T-cell (primary cell): ENCODE results near the gene SAYSD1. TPM values are rescaled to one million over a fixed set of nuclear protein-coding genes. Genes with fewer than 3 reads are reported as not detected.
A peak's percentile ranks its signal among the peaks of the same experiment; 100 is the strongest.
"Not testable (repeated sequence)": the region's sequence is repeated elsewhere in the genome, so short reads cannot be mapped to it uniquely, and the experiment has no call there.

ENCODE experiments used
- ATAC-seq, 4 experiments: fragments of 200-7000 bp in 3 of 4; fragments of 150-1000 bp in 1 of 4; cut with Tn5 transposase; replicated peaks in 1 of 4; 1 replicate in 3 of 4; 2 replicates in 1 of 4; pipeline ENCODE4 v1.10.0; 2021; ENCODE audit warnings: moderate library complexity in 3 of 4, mild to moderate bottlenecking in 2 of 4, moderate number of reproducible peaks in 1 of 4
- CTCF ChIA-PET, 2 donors: fragments of 300-600 bp; sonication (Branson Sonifier 250); formaldehyde crosslinking; loops; one replicate each; lab custom pipeline; 2022; ENCODE audit warnings: antibody characterized with exemption in 2 of 2; lab: Charles Lee
- POLR2A ChIA-PET, 2 donors: fragments of 300-600 bp; sonication (Branson Sonifier 250); formaldehyde crosslinking; loops; one replicate each; lab custom pipeline; 2022; ENCODE audit warnings: antibody characterized with exemption in 2 of 2; lab: Charles Lee
- DNase-seq, 35 experiments: peaks; one replicate each; pipeline versions ENCODE4 v3.0.0 to v3.0.0-alpha.2; 2013 to 2023
- H3K27ac ChIP-seq: one replicate; pipeline ENCODE4 v1.5.1; 2013; ENCODE audit warnings: low read length
- H3K27me3 ChIP-seq, 2 experiments: replicated peaks in 1 of 2; 1 replicate in 1 of 2; 2 replicates in 1 of 2; pipeline versions ENCODE4 v1.6.1 to v1.7.0; 2013; ENCODE audit warnings: low read length in 1 of 2, mixed read lengths in 1 of 2; ENCODE audit not compliant: control insufficient read depth in 2 of 2, insufficient read depth in 2 of 2; ENCODE audit errors: extremely low read depth in 1 of 2
- H3K36me3 ChIP-seq, 2 donors: 1 replicate in 1 of 2; 2 replicates in 1 of 2; pipeline versions ENCODE4 v1.6.1 to v1.7.0; 2013; ENCODE audit warnings: low read length in 1 of 2; ENCODE audit not compliant: control insufficient read depth in 2 of 2, insufficient read depth in 1 of 2; ENCODE audit errors: extremely low read depth in 1 of 2
- H3K4me1 ChIP-seq, 2 experiments: 1 replicate in 1 of 2; 2 replicates in 1 of 2; pipeline versions ENCODE4 v1.6.1 to v1.7.0; 2013; ENCODE audit warnings: low read length in 2 of 2, mixed read lengths in 1 of 2; ENCODE audit not compliant: insufficient read depth in 2 of 2, control insufficient read depth in 1 of 2; ENCODE audit errors: extremely low read depth in 1 of 2
- H3K4me3 ChIP-seq, 2 donors: 1 replicate in 1 of 2; 2 replicates in 1 of 2; pipeline versions ENCODE4 v1.5.1 to v1.7.0; 2013; ENCODE audit warnings: mild to moderate bottlenecking in 2 of 2, low read length in 1 of 2, moderate library complexity in 1 of 2; ENCODE audit not compliant: control insufficient read depth in 1 of 2; ENCODE audit errors: extremely low read depth in 1 of 2
- H3K9me3 ChIP-seq: 2 replicates; pipeline ENCODE4 v1.7.0; 2013
- H3K27ac Mint-ChIP-seq, 2 donors: one replicate each; pipeline ENCODE4 v1.8.0; 2020 to 2021; ENCODE audit warnings: mild to moderate bottlenecking in 2 of 2, mixed read lengths in 2 of 2
- H3K27me3 Mint-ChIP-seq, 2 donors: one replicate each; pipeline ENCODE4 v1.8.0; 2021 to 2022; ENCODE audit warnings: mixed read lengths in 2 of 2
- H3K36me3 Mint-ChIP-seq: one replicate; pipeline ENCODE4 v1.8.0; 2021; ENCODE audit warnings: mixed read lengths
- H3K4me1 Mint-ChIP-seq, 3 donors: one replicate each; pipeline ENCODE4 v1.8.0; 2020 to 2022; ENCODE audit warnings: mixed read lengths in 3 of 3, mild to moderate bottlenecking in 1 of 3
- H3K4me3 Mint-ChIP-seq, 3 donors: one replicate each; pipeline ENCODE4 v1.8.0; 2020 to 2022; ENCODE audit warnings: mild to moderate bottlenecking in 3 of 3, mixed read lengths in 3 of 3, moderate library complexity in 3 of 3
- H3K9me3 Mint-ChIP-seq, 3 donors: one replicate each; pipeline ENCODE4 v1.8.0; 2020 to 2022; ENCODE audit warnings: mixed read lengths in 3 of 3
- WGBS: methylation state at CpG from one replicate; pipeline ENCODE4 v1.1.5; 2013; ENCODE audit warnings: missing lambda C conversion rate; ENCODE audit not compliant: insufficient coverage; 5-methylcytosine and 5-hydroxymethylcytosine counted together
- total RNA-seq, 35 experiments: library from RNA in 6 of 35; stranded (reverse) in 6 of 35; fragments of 120-200 nt in 1 of 35; gene quantifications; one replicate each; pipeline versions ENCODE4 v1.2.1 to v1.2.4 and lab custom pipeline; 2013 to 2026

Gene SAYSD1
- total RNA-seq, 5 donors from 2014 or later (not counting 1 experiment from before 2014, with no cell fraction given) = 14.0 to 25.4 (median 19.2) TPM

DNA sequence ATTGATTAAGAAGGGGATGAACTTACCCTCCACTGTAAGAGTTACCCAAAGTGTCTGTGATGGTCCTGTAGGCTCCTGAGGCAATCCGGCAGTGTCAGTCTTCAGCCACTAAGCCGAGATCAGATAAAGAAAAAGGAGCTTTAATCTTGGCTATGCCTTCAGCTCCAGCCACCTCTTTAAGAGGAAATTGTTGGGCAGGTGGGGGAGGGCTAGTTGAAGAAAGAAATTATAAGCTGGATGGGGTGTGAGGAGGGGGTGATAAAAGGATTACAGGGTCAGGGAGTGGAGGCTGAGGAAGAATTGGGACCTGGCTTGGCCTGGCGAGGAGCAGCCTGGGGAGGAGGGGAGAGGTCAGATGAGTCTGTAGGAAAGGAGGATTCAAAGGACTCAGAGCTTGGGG lies 19.8 kb upstream of the SAYSD1 start:
- ATAC-seq, H3K4me3 Mint-ChIP-seq, POLR2A ChIA-PET: not testable (repeated sequence)

DNA sequence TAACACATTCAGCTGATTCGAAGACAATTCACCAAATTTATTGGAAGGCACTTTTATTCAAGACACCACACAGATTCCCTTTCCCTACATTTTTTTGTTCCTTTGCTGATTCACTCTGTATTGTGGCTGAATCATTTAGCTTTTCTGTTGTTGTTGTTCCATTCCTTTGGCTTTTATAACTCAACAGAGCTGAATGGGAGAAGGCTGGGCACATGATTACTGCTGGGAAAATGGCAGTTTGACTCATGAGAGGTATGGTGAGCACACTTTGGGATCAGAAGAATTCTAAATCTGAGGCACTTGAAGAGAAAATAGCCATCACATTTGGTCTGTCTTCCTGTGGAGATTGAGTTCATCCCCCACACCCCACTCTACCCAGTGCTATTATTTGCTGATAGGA lies 15.7 kb upstream of the SAYSD1 start:
- Mint-ChIP-seq H3K27me3 (peaks cover 4 to 5% of the 10 kb centered on the region in 2 donors), H3K4me3 (no peak overlapping the region), H3K36me3 (peaks cover 2% of the 10 kb centered on the region), H3K27ac (no peak overlapping the region), H3K9me3 (peaks cover 0 to 4% (median 3%) of the 10 kb centered on the region in 3 donors), H3K4me1 (no peaks in the 10 kb centered on the region)
- WGBS = no CpG with 5 or more reads among the region's 1 CpG
- no peak overlapping the region for H3K4me3 ChIP-seq
- H3K27ac ChIP-seq = no peak overlapping the region
- ATAC-seq = no peak
- no peaks in the 10 kb centered on the region for H3K36me3 ChIP-seq
- no peaks in the 10 kb centered on the region for H3K9me3 ChIP-seq
- DNase-seq = no peak
- POLR2A ChIA-PET = interaction anchor here in 1 of 2 donors (0.7 kb wide), 1 partner anchor 17 kb away, joined by 3 read pairs; no protein-coding TSS in a partner anchor
- H3K4me1 ChIP-seq = no peaks in the 10 kb centered on the region
- CTCF ChIA-PET = no interaction called here
- H3K27me3 ChIP-seq = no peaks in the 10 kb centered on the region

More for the DNA sequence above, 19.8 kb upstream of the SAYSD1 start:
- H3K36me3 Mint-ChIP-seq, CTCF ChIA-PET, H3K27me3 Mint-ChIP-seq, H3K36me3 ChIP-seq, DNase-seq, H3K9me3 ChIP-seq, H3K4me3 ChIP-seq, H3K27ac ChIP-seq, H3K4me1 Mint-ChIP-seq, H3K27ac Mint-ChIP-seq, H3K27me3 ChIP-seq, H3K4me1 ChIP-seq: not testable (repeated sequence)
- WGBS = 72% methylated on average over 3 of the region's 3 CpGs
- peaks cover 0 to 20% (median 5%) of the 10 kb centered on the region in 3 donors for H3K9me3 Mint-ChIP-seq

DNA sequence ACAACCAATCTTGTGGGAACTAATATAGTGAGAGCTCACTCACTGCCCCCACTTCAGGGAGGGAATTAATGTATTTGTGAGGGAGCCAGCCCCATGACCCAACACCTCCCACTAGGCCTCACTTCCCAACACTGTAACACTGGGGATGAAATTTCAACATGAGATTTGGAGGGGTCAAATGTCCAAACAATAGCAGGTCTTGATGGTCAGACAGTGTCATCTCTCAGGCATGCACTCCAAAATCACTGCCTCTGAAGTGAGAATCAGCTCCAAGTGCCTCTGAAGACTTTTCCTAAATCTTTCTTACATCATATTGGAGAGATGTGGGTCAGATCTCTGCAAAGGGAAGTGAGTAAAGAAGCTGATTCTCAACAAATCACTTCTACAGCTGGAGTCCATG lies 13.8 kb upstream of the SAYSD1 start:
- Histone ChIP-seq H3K27me3 (no peaks in the 10 kb centered on the region), H3K9me3 (no peaks in the 10 kb centered on the region), H3K4me1 (no peaks in the 10 kb centered on the region), H3K4me3 (no peak overlapping the region), H3K36me3 (no peaks in the 10 kb centered on the region), H3K27ac (no peak overlapping the region)
- H3K4me3 Mint-ChIP-seq = no peak overlapping the region
- peaks cover 2% of the 10 kb centered on the region for H3K36me3 Mint-ChIP-seq
- POLR2A ChIA-PET = no interaction called here
- H3K27me3 Mint-ChIP-seq = peaks cover 5 to 9% of the 10 kb centered on the region in 2 donors
- H3K4me1 Mint-ChIP-seq = no peaks in the 10 kb centered on the region
- peaks cover 0 to 5% (median 4%) of the 10 kb centered on the region in 3 donors for H3K9me3 Mint-ChIP-seq
- DNase-seq (no peak), ATAC-seq (no peak)
- H3K27ac Mint-ChIP-seq = no peak overlapping the region
- CTCF ChIA-PET = no interaction called here

DNA sequence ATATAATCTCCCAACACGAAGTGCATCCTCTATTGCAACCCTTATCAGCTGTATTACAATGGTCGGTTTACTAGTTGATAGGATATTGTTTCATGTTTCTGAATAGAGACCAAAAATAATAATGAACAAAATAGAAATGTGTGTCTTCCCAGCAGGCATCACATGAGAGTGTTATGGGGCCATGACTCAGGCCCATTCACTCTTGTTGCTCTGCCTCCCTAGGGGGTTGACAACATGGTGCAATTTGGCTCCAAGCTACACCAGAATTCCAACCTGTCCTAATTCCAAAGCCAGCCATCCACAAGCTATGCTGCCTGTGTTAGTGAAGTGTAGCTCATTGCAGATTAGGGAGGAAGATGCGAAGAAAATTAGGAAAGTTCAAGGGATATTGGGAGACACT lies 13.1 kb upstream of the SAYSD1 start:
- Mint-ChIP-seq H3K4me3 (no peak overlapping the region), H3K36me3 (peaks cover 2% of the 10 kb centered on the region), H3K4me1 (no peaks in the 10 kb centered on the region), H3K27me3 (peaks cover 5 to 9% of the 10 kb centered on the region in 2 donors), H3K27ac (no peak overlapping the region), H3K9me3 (peaks cover 0 to 5% (median 4%) of the 10 kb centered on the region in 3 donors)
- Histone ChIP-seq H3K27me3 (no peaks in the 10 kb centered on the region), H3K4me3 (no peak overlapping the region), H3K27ac (no peak overlapping the region), H3K4me1 (no peaks in the 10 kb centered on the region), H3K9me3 (no peaks in the 10 kb centered on the region), H3K36me3 (no peaks in the 10 kb centered on the region)
- 100% methylated on average over 1 of the region's 3 CpGs for WGBS
- ATAC-seq (no peak), DNase-seq (no peak)
- CTCF ChIA-PET = no interaction called here
- POLR2A ChIA-PET = no interaction called here

DNA sequence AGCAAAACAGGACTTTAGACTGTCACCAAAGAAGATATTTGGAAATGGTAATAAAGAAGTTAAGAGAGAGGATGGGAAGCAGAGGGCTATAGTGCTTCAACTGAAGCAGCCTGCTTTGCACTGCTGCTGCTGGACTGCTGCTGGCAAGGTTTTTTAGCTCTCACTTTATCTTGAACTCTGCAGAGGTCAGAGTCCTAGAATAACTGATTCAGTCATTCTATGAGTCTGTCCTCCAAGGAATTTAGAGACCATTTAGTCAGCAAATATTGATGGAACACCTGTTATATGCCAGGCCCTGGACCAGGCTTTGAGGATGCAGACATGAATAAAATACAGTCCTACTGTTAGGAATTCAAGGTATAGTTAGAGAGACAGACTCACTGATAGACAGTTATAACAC lies 9.1 kb upstream of the SAYSD1 start:
- DNase-seq = no peak
- Histone ChIP-seq H3K9me3 (no peaks in the 10 kb centered on the region), H3K4me3 (no peak overlapping the region), H3K4me1 (no peaks in the 10 kb centered on the region), H3K27me3 (no peaks in the 10 kb centered on the region), H3K36me3 (no peaks in the 10 kb centered on the region), H3K27ac (no peak overlapping the region)
- H3K9me3 Mint-ChIP-seq = peaks cover 0 to 5% (median 0%) of the 10 kb centered on the region in 3 donors
- H3K27me3 Mint-ChIP-seq = peaks cover 1 to 9% of the 10 kb centered on the region in 2 donors
- CTCF ChIA-PET = interaction anchor here in 1 of 2 donors (0.6 kb wide), 1 partner anchor 125 kb away, joined by 3 read pairs; no protein-coding TSS in a partner anchor
- POLR2A ChIA-PET = no interaction called here
- H3K27ac Mint-ChIP-seq = no peak overlapping the region
- H3K4me3 Mint-ChIP-seq = no peak overlapping the region
- ATAC-seq = no peak
- no peaks in the 10 kb centered on the region for H3K36me3 Mint-ChIP-seq
- no peaks in the 10 kb centered on the region for H3K4me1 Mint-ChIP-seq

DNA sequence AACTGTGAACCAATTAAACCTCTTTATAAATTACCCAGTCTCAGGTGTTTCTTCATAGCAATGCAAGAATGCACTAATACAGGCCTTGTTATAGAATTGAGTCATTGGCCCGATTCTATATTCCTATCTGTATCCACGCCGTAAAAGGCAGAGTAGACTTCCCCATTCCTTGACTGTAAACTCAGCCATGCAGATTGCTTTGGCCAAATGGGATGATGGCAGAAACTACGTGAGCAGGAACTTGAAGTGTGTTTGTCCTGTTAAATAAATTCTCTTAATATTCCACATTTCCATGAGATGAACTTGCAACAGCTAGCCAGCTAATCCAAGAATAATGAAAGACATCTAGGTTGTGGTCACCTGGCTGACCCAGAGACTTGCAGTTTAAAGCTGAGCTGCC lies 3.9 kb upstream of the SAYSD1 start:
- no peaks in the 10 kb centered on the region for H3K36me3 ChIP-seq
- WGBS = no CpG with 5 or more reads among the region's 4 CpGs
- Mint-ChIP-seq H3K27ac (no peak overlapping the region), H3K27me3 (no peaks in the 10 kb centered on the region), H3K4me3 (no peak overlapping the region), H3K9me3 (no peaks in the 10 kb centered on the region), H3K36me3 (no peaks in the 10 kb centered on the region), H3K4me1 (peaks cover 15 to 24% (median 19%) of the 10 kb centered on the region in 3 donors)
- ATAC-seq (no peak), DNase-seq (no peak)
- CTCF ChIA-PET = no interaction called here
- peaks cover 7 to 14% of the 10 kb centered on the region in 2 experiments for H3K4me1 ChIP-seq
- no peak overlapping the region for H3K4me3 ChIP-seq
- H3K9me3 ChIP-seq = no peaks in the 10 kb centered on the region
- no peaks in the 10 kb centered on the region for H3K27me3 ChIP-seq
- POLR2A ChIA-PET = no interaction called here
- no peak overlapping the region for H3K27ac ChIP-seq

DNA sequence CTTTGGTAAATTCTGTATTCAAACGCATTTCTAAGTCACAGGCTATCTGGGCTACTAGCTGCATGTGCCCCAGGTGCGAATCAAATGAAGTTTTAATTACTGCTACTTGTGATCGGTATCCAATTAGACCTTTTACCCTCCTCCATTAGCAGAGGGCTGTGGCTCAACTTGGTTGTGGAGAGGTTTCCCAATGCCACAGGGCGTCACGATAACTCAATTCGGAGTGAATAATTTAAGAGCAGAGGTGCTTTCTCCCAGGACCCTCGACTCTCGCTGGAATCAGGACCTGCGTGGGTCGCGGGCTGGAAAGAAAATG lies 640 bp downstream of the SAYSD1 start:
- H3K27me3 ChIP-seq = no peaks in the 10 kb centered on the region
- H3K27me3 Mint-ChIP-seq = no peaks in the 10 kb centered on the region
- no peaks in the 10 kb centered on the region for H3K9me3 ChIP-seq
- H3K27ac Mint-ChIP-seq = peak overlapping the region; percentile 93 to 99
- 0% methylated on average over 8 of the region's 11 CpGs for WGBS
- H3K4me3 Mint-ChIP-seq = peak overlapping the region; percentile 85 to 98 (median 91)
- peaks cover under 1 to 7% of the 10 kb centered on the region in 2 donors for H3K36me3 ChIP-seq
- ATAC-seq = peak in 3 of 4 experiments; percentile 7 to 9 (median 8)
- H3K27ac ChIP-seq = peak overlapping the region; percentile 91
- no peak for DNase-seq
- peaks cover 11% of the 10 kb centered on the region for H3K36me3 Mint-ChIP-seq
- ChIA-PET POLR2A (interaction anchor here in 1 of 2 donors (0.5 to 0.8 kb wide), 2 partner anchors 13 to 16 kb away, joined by 3 to 5 read pairs; no protein-coding TSS in a partner anchor), CTCF (interaction anchor here in 1 of 2 donors (0.6 to 2.0 kb wide), 3 partner anchors 26 to 242 kb away, joined by 3 to 6 read pairs (median 3); no protein-coding TSS in a partner anchor)
- peak overlapping the region; percentile 63 to 95 for H3K4me3 ChIP-seq
- no peaks in the 10 kb centered on the region for H3K9me3 Mint-ChIP-seq
- peaks cover 14 to 23% of the 10 kb centered on the region in 2 experiments for H3K4me1 ChIP-seq
- peaks cover 55 to 63% (median 55%) of the 10 kb centered on the region in 3 donors for H3K4me1 Mint-ChIP-seq
